ENCODE measurements around the gene CIZ1.

Gene CIZ1

DNA sequence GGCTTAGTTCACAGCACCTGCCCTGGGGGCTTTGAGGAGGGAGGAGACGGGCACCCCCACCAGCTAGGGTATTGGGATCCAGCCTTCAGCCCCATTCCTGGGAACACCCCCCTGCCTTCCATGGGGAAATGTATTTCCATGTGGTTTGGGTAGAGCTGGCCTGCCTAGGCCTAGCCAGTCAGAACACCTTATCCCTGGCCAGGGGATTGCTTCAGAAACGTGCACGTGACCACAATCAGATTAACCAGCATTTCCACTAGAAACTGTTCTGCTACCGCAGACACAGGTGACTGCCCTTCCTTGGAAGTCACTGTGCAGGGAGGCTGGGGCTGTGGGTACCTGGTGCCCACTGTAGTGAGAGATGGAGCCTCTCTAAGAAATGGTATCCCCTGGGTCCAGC, 17.3 kb downstream of the CIZ1 start:
- H3K4me1 ChIP-seq (ENCODE audit: control insufficient read depth in 2 of 2, insufficient read depth in 2 of 2, low read length in 2 of 2), result no peaks in the 10 kb centered on the region
- H3K27ac ChIP-seq (ENCODE audit: low read depth in 2 of 2, low read length in 2 of 2), result no peak overlapping the region
- no peak overlapping the region for H3K4me3 ChIP-seq (ENCODE audit: low read length in 2 of 2)
- H3K36me3 ChIP-seq (ENCODE audit: control insufficient read depth in 2 of 2, insufficient read depth in 2 of 2, low read length in 2 of 2), result peaks cover 43 to 53% of the 10 kb centered on the region in 2 donors
- H3K9me3 ChIP-seq (ENCODE audit: control insufficient read depth in 2 of 2, low read length in 2 of 2), result no peaks in the 10 kb centered on the region
- no peak overlapping the region for H3K9ac ChIP-seq (ENCODE audit: low read depth in 1 of 2, low read length in 2 of 2)
- no peaks in the 10 kb centered on the region for H3K27me3 ChIP-seq (ENCODE audit: control insufficient read depth in 2 of 2, insufficient read depth in 2 of 2, low read length in 2 of 2)

DNA sequence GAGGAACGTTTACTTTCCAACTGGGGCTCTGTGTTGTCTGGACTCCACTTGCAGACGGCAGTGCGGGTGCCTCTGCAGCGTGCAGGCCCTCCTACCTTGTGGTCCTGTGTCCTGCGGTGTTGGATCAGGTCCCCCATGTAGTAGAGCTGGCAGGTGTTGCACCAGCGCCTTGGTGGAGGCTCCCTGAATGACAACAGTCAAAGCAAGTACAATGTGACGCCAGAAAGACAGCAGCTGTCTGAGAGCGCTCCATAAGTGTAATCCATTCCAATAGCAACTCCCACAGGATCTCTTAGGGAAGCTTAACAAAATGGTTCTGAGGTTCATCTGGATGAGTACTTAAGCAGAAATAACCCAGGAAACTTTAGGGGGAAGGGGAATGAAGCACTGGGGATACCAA, 21.4 kb downstream of the CIZ1 start:
- H3K4me3 ChIP-seq (ENCODE audit: low read length in 2 of 2), result no peak overlapping the region
- no peaks in the 10 kb centered on the region for H3K27me3 ChIP-seq (ENCODE audit: control insufficient read depth in 2 of 2, insufficient read depth in 2 of 2, low read length in 2 of 2)
- peaks cover 38 to 46% of the 10 kb centered on the region in 2 donors for H3K36me3 ChIP-seq (ENCODE audit: control insufficient read depth in 2 of 2, insufficient read depth in 2 of 2, low read length in 2 of 2)
- no peak overlapping the region for H3K9ac ChIP-seq (ENCODE audit: low read depth in 1 of 2, low read length in 2 of 2)
- H3K9me3 ChIP-seq (ENCODE audit: control insufficient read depth in 2 of 2, low read length in 2 of 2), result no peaks in the 10 kb centered on the region
- no peak overlapping the region for H3K27ac ChIP-seq (ENCODE audit: low read depth in 2 of 2, low read length in 2 of 2)
- no peaks in the 10 kb centered on the region for H3K4me1 ChIP-seq (ENCODE audit: control insufficient read depth in 2 of 2, insufficient read depth in 2 of 2, low read length in 2 of 2)

DNA sequence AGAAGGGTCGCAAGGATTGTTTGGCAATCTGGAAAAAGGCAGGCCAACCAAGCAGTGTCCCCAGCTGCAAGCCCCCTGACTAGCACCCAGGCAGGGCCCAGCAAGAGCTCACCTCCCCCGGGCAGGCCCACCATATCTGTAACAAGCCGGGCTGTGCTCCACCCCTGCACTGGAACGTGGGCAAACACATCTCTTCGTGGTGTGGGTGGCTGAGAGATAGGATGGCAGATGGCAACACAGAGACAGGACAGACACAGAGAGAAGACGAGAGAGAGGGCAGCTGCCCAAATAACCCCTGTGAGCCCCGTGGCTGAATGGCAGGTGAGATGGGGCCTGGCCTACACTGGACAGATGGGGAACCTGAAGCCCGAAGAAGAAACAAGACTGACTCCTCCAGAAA, 21.9 kb downstream of the CIZ1 start:
- Histone ChIP-seq H3K9ac (ENCODE audit: low read depth in 1 of 2, low read length in 2 of 2) (no peak overlapping the region), H3K36me3 (ENCODE audit: control insufficient read depth in 2 of 2, insufficient read depth in 2 of 2, low read length in 2 of 2) (peaks cover 37 to 49% of the 10 kb centered on the region in 2 donors), H3K27ac (ENCODE audit: low read depth in 2 of 2, low read length in 2 of 2) (no peak overlapping the region), H3K4me1 (ENCODE audit: control insufficient read depth in 2 of 2, insufficient read depth in 2 of 2, low read length in 2 of 2) (no peaks in the 10 kb centered on the region), H3K9me3 (ENCODE audit: control insufficient read depth in 2 of 2, low read length in 2 of 2) (no peaks in the 10 kb centered on the region), H3K4me3 (ENCODE audit: low read length in 2 of 2) (no peak overlapping the region), H3K27me3 (ENCODE audit: control insufficient read depth in 2 of 2, insufficient read depth in 2 of 2, low read length in 2 of 2) (no peaks in the 10 kb centered on the region)

DNA sequence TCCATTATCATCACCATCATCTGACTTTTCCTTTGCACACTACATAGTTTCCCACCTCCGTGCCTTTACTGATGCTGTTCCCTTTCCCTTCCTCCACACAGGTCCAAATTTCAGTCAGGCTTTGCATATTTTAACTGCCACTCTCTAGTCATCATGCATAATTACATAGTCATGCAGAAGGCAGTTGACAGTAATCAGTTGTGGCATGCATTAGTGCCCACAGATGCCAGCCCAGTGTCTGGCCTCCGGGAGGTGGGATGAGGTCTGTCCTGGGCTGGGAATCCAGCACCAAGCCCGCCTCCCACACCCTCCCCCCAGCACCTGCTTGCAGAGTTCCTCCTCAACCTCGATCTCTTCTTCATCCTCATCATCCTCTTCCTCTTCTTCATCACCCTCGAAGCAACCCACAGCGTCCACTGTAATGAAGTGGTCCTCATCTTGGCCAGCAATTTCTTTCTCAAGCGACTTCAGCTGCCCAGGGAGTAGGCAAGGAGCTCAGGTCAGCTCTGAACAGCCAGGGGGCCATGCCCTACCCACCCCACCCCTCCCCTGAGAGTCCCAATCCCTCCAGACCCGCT, 22.6 kb downstream of the CIZ1 start:
- H3K9ac ChIP-seq (ENCODE audit: low read depth in 1 of 2, low read length in 2 of 2), result no peak overlapping the region
- no peaks in the 10 kb centered on the region for H3K27me3 ChIP-seq (ENCODE audit: control insufficient read depth in 2 of 2, insufficient read depth in 2 of 2, low read length in 2 of 2)
- H3K4me3 ChIP-seq (ENCODE audit: low read length in 2 of 2), result no peak overlapping the region
- H3K36me3 ChIP-seq (ENCODE audit: control insufficient read depth in 2 of 2, insufficient read depth in 2 of 2, low read length in 2 of 2), result peaks cover 41 to 48% of the 10 kb centered on the region in 2 donors
- H3K9me3 ChIP-seq (ENCODE audit: control insufficient read depth in 2 of 2, low read length in 2 of 2), result no peaks in the 10 kb centered on the region
- no peaks in the 10 kb centered on the region for H3K4me1 ChIP-seq (ENCODE audit: control insufficient read depth in 2 of 2, insufficient read depth in 2 of 2, low read length in 2 of 2)
- no peak overlapping the region for H3K27ac ChIP-seq (ENCODE audit: low read depth in 2 of 2, low read length in 2 of 2)

DNA sequence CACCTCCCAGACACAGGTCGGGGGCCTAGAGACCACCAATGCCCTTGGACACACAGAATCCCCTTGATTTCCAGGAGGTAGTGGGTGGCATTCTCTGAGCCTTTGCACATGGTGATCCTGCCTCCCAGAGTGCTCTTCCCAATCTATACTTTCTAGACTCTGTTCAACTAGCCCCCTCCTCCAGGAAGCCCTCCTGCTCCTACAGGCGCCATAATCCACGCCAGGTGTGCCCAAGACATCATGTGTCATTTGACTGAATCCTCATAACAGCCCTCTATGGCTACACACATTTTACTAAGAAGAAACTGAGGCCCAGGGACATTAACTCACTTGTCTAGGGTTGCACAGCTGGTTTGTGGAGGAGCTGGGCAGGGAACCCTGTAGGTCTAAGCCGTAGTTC, 24.2 kb downstream of the CIZ1 start:
- Histone ChIP-seq H3K4me1 (ENCODE audit: control insufficient read depth in 2 of 2, insufficient read depth in 2 of 2, low read length in 2 of 2) (no peaks in the 10 kb centered on the region), H3K9ac (ENCODE audit: low read depth in 1 of 2, low read length in 2 of 2) (no peak overlapping the region), H3K9me3 (ENCODE audit: control insufficient read depth in 2 of 2, low read length in 2 of 2) (no peaks in the 10 kb centered on the region), H3K4me3 (ENCODE audit: low read length in 2 of 2) (no peak overlapping the region), H3K36me3 (ENCODE audit: control insufficient read depth in 2 of 2, insufficient read depth in 2 of 2, low read length in 2 of 2) (peaks cover 43 to 54% of the 10 kb centered on the region in 2 donors), H3K27me3 (ENCODE audit: control insufficient read depth in 2 of 2, insufficient read depth in 2 of 2, low read length in 2 of 2) (no peaks in the 10 kb centered on the region), H3K27ac (ENCODE audit: low read depth in 2 of 2, low read length in 2 of 2) (no peak overlapping the region)

DNA sequence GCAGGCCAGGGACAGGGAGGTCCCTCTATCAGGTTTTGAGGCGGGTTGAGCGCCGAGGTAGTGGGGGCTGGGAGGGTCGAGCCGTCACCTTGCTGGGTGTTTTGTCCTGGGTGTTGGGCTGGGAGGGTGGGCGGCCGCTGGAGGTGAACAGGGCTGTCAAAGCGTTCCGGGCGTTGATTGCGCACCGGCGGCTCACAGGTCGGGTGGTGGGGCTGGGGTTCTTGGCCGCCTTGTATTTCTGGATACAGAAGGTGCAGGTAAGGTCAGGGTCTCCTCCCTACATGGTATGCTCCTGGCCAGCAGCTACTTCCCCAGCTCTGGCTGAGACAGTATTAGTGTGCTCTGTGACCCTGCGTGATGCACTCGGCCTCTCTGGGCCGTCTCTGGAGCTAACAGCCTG, 25.2 kb downstream of the CIZ1 start:
- H3K9me3 ChIP-seq (ENCODE audit: control insufficient read depth in 2 of 2, low read length in 2 of 2), result no peaks in the 10 kb centered on the region
- no peak overlapping the region for H3K4me3 ChIP-seq (ENCODE audit: low read length in 2 of 2)
- no peak overlapping the region for H3K9ac ChIP-seq (ENCODE audit: low read depth in 1 of 2, low read length in 2 of 2)
- H3K27me3 ChIP-seq (ENCODE audit: control insufficient read depth in 2 of 2, insufficient read depth in 2 of 2, low read length in 2 of 2), result no peaks in the 10 kb centered on the region
- no peak overlapping the region for H3K27ac ChIP-seq (ENCODE audit: low read depth in 2 of 2, low read length in 2 of 2)
- H3K36me3 ChIP-seq (ENCODE audit: control insufficient read depth in 2 of 2, insufficient read depth in 2 of 2, low read length in 2 of 2), result peaks cover 44 to 55% of the 10 kb centered on the region in 2 donors
- H3K4me1 ChIP-seq (ENCODE audit: control insufficient read depth in 2 of 2, insufficient read depth in 2 of 2, low read length in 2 of 2), result peaks cover 2% of the 10 kb centered on the region in 2 donors

DNA sequence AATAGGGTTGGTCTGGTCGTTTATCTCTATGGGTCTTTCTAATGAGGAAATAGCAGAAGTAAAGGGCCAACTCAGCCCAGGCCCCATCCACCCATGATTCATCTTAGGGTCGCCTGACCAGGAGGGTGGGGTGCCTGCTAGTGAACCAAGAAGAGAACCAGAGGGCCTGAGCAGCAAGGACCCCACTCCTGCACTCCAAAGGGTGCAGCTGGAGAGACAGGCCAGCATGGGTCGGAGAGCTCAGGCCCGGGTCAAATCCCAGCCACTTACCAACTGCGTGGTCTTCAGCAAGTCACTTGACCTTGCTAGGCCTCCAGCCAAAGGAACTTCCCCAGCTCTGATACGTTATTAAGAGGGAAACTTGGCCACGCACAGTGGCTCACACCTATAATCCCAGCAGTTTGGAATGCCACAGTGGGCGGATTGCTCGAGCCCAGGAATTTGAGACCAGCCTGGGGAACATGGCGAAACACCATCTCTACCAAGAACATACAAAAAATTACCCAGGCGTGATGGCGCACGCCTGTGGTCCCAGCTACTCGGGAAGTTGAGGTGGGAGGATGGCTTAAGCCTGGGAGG, 27.0 kb downstream of the CIZ1 start:
- Histone ChIP-seq H3K36me3 (ENCODE audit: control insufficient read depth in 2 of 2, insufficient read depth in 2 of 2, low read length in 2 of 2) (peaks cover 36 to 50% of the 10 kb centered on the region in 2 donors), H3K27ac (ENCODE audit: low read depth in 2 of 2, low read length in 2 of 2) (no peak overlapping the region), H3K4me1 (ENCODE audit: control insufficient read depth in 2 of 2, insufficient read depth in 2 of 2, low read length in 2 of 2) (peaks cover 10% of the 10 kb centered on the region in 2 donors), H3K9ac (ENCODE audit: low read depth in 1 of 2, low read length in 2 of 2) (no peak overlapping the region), H3K9me3 (ENCODE audit: control insufficient read depth in 2 of 2, low read length in 2 of 2) (no peaks in the 10 kb centered on the region), H3K27me3 (ENCODE audit: control insufficient read depth in 2 of 2, insufficient read depth in 2 of 2, low read length in 2 of 2) (no peaks in the 10 kb centered on the region), H3K4me3 (ENCODE audit: low read length in 2 of 2) (no peak overlapping the region)

DNA sequence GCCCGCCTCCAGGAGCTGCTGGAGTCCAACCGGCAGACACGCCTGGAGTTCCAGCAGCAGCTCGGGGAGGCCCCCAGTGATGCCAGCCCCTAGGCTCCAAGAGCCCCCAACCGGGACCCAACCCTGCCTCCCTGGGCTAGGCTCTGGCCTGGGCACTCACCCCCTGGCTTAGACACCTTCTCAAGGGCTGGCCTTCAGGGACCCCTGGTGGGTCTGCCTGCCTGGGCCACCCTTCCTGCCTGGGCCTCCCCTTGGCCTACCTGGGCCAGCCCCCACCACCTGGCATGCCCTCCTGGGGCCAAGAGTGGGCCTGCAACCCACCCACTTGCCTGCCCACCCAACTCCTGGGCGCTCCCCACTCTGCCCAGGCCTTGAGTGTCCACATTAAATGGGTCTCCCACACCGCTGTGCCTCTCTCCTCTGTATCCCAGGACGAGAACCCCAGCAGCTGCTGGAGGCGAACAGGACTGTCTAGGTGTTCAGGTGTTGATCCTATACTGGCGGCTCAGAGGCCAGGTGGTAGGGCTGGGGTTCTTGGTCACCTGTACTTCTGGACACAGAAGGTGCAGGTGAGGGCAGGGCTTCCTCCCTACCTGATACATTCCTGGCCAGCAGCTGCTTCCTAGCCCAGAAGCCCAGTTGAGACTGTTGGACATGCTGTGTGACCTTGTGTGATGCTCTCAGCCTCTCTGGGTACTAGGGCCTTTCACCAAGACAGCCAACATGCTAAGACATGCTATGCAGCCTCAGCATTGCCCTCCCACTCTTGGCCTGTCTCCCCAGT, 27.7 kb downstream of the CIZ1 start:
- no peak overlapping the region for H3K27ac ChIP-seq (ENCODE audit: low read depth in 2 of 2, low read length in 2 of 2)
- peaks cover 12 to 13% of the 10 kb centered on the region in 2 donors for H3K4me1 ChIP-seq (ENCODE audit: control insufficient read depth in 2 of 2, insufficient read depth in 2 of 2, low read length in 2 of 2)
- no peaks in the 10 kb centered on the region for H3K9me3 ChIP-seq (ENCODE audit: control insufficient read depth in 2 of 2, low read length in 2 of 2)
- H3K4me3 ChIP-seq (ENCODE audit: low read length in 2 of 2), result no peak overlapping the region
- no peaks in the 10 kb centered on the region for H3K27me3 ChIP-seq (ENCODE audit: control insufficient read depth in 2 of 2, insufficient read depth in 2 of 2, low read length in 2 of 2)
- H3K36me3 ChIP-seq (ENCODE audit: control insufficient read depth in 2 of 2, insufficient read depth in 2 of 2, low read length in 2 of 2), result peaks cover 29 to 43% of the 10 kb centered on the region in 2 donors
- no peak overlapping the region for H3K9ac ChIP-seq (ENCODE audit: low read depth in 1 of 2, low read length in 2 of 2)

DNA sequence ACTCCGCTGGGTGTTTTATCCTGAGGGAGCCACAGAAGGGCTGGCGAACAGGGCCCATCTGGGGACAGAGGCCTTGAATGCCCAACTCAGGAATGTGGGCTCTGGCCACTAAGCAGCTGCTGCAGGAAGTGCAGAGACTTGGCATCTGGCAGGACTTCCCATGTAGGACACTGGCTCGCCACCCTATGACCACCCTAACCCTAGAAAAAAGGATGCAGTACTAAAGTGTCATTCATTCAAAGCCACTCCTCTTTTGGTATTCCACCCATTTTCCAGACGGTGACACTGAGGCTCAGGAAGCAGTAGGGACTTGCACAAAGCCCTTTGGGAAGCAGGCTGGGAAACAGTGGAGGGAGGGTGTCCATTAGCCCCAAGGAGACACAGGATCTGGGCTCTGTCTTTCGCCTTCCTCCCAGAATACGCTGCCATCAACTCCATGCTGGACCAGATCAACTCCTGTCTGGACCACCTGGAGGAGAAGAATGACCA, 28.3 kb downstream of the CIZ1 start:
- Histone ChIP-seq H3K4me1 (ENCODE audit: control insufficient read depth in 2 of 2, insufficient read depth in 2 of 2, low read length in 2 of 2) (peaks cover 12 to 13% of the 10 kb centered on the region in 2 donors), H3K36me3 (ENCODE audit: control insufficient read depth in 2 of 2, insufficient read depth in 2 of 2, low read length in 2 of 2) (peaks cover 26 to 39% of the 10 kb centered on the region in 2 donors), H3K4me3 (ENCODE audit: low read length in 2 of 2) (no peak overlapping the region), H3K9ac (ENCODE audit: low read depth in 1 of 2, low read length in 2 of 2) (no peak overlapping the region), H3K27ac (ENCODE audit: low read depth in 2 of 2, low read length in 2 of 2) (no peak overlapping the region), H3K27me3 (ENCODE audit: control insufficient read depth in 2 of 2, insufficient read depth in 2 of 2, low read length in 2 of 2) (no peaks in the 10 kb centered on the region), H3K9me3 (ENCODE audit: control insufficient read depth in 2 of 2, low read length in 2 of 2) (no peaks in the 10 kb centered on the region)
